ENCODE measurements around the gene OR5AP2.
"Not testable (repeated sequence)": the region's sequence is repeated elsewhere in the genome, so short reads cannot be mapped to it uniquely, and the experiment has no call there.

The OR5AP2 gene

GRCh38 chr11:56642339-56642738 is at the start of gene OR5AP2:
TSS of gene OR5AP2 (minus strand) at chr11:56642439. CDS start at chr11:56642439, 0 bp downstream.
- no peak for TF ChIP-seq CTCF (IDR thresholded peaks at IDR 0.05; ENCODE audit: borderline replicate concordance, insufficient read depth, low read depth, low read length)
- H3K4me3 ChIP-seq (ENCODE audit: low read depth, low read length), result no peak within 1 kb of the TSS

- H3K4me3 ChIP-seq (ENCODE audit: low read depth, low read length), result not testable (repeated sequence)
Measured at GRCh38 chr11:56691179-56691578, 48.9 kb upstream of the OR5AP2 start.

- no peak for TF ChIP-seq CTCF (IDR thresholded peaks at IDR 0.05; ENCODE audit: borderline replicate concordance, insufficient read depth, low read depth, low read length)
- no peak overlapping the region for H3K4me3 ChIP-seq (ENCODE audit: low read depth, low read length)
Measured at GRCh38 chr11:56688554-56689100, 46.4 kb upstream of the OR5AP2 start.

GRCh38 chr11:56670984-56671383 is 28.7 kb upstream of the OR5AP2 start:
- H3K4me3 ChIP-seq (ENCODE audit: low read depth, low read length), result no peak overlapping the region
- TF ChIP-seq CTCF (IDR thresholded peaks at IDR 0.05; ENCODE audit: borderline replicate concordance, insufficient read depth, low read depth, low read length), result no peak

GRCh38 chr11:56663386-56663785 is 21.1 kb upstream of the OR5AP2 start, which contains the start of gene OR5AR1:
TSS of gene OR5AR1 (plus strand) at chr11:56663686. CDS start at chr11:56663686, 0 bp downstream.
- no peak within 1 kb of the TSS for H3K4me3 ChIP-seq (ENCODE audit: low read depth, low read length)
- no peak for TF ChIP-seq CTCF (IDR thresholded peaks at IDR 0.05; ENCODE audit: borderline replicate concordance, insufficient read depth, low read depth, low read length)

GRCh38 chr11:56659755-56660154 is 17.5 kb upstream of the OR5AP2 start:
- H3K4me3 ChIP-seq (ENCODE audit: low read depth, low read length), result no peak overlapping the region
- TF ChIP-seq CTCF (IDR thresholded peaks at IDR 0.05; ENCODE audit: borderline replicate concordance, insufficient read depth, low read depth, low read length), result no peak

GRCh38 chr11:56637500-56637899 is 4.7 kb downstream of the OR5AP2 start:
- H3K4me3 ChIP-seq (ENCODE audit: low read depth, low read length), result no peak overlapping the region
- no peak for TF ChIP-seq CTCF (IDR thresholded peaks at IDR 0.05; ENCODE audit: borderline replicate concordance, insufficient read depth, low read depth, low read length)

GRCh38 chr11:56636861-56637260 is 5.4 kb downstream of the OR5AP2 start:
- H3K4me3 ChIP-seq (ENCODE audit: low read depth, low read length), result no peak overlapping the region
- no peak for TF ChIP-seq CTCF (IDR thresholded peaks at IDR 0.05; ENCODE audit: borderline replicate concordance, insufficient read depth, low read depth, low read length)

All from GM12875 (cell line).